ENCODE measurements around the gene RBM47.

RBM47 gene

DNA sequence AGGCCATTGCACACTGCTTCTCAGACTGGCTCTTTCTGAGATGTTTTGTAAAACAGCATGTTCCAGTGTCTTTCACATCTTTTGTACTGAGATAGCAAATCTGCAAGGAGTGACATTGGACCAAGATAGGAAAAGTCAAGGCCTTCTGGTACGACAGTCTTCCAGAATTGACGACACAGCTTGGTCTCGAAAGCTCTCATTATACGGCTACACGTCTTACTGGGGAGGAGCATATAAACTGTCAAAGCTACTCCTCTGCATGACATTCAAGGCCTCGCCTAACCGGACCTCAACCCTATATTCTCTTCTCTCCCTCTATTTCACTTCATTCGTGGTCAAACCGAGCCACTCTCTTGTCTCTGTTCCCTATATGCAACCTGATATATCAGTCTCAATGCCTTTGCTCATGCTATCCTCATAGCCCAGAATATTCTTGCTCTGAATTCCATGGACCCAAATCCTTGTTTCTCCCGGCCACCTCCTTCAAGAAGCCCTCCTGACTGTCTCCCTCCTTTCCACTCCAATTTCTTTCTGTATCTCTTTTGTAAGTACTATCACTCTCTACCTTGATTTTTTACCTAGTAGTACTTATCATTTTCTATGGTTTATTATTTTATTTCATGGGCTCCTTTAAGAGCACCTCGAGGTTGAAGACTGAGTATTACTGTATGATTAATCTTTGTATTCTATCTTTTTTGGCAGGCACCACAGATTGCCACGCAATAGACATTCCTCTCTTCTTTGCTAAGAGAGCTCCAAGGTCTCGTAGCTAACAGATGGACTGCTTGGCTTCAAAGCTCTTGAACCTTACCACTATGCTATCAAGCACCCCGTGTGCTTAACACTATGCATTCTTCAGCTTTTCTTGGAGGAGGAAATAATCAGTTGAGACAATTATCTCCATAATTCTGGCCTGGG, 35.1 kb downstream of the RBM47 start:
- DNase-seq (ENCODE audit: low read depth), result no peak
- TF ChIP-seq, protein P1, sequence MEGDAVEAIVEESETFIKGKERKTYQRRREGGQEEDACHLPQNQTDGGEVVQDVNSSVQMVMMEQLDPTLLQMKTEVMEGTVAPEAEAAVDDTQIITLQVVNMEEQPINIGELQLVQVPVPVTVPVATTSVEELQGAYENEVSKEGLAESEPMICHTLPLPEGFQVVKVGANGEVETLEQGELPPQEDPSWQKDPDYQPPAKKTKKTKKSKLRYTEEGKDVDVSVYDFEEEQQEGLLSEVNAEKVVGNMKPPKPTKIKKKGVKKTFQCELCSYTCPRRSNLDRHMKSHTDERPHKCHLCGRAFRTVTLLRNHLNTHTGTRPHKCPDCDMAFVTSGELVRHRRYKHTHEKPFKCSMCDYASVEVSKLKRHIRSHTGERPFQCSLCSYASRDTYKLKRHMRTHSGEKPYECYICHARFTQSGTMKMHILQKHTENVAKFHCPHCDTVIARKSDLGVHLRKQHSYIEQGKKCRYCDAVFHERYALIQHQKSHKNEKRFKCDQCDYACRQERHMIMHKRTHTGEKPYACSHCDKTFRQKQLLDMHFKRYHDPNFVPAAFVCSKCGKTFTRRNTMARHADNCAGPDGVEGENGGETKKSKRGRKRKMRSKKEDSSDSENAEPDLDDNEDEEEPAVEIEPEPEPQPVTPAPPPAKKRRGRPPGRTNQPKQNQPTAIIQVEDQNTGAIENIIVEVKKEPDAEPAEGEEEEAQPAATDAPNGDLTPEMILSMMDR (IDR thresholded peaks at IDR 0.05; ENCODE audit: insufficient read depth, low read depth, low read length, missing control alignments), result no peak

DNA sequence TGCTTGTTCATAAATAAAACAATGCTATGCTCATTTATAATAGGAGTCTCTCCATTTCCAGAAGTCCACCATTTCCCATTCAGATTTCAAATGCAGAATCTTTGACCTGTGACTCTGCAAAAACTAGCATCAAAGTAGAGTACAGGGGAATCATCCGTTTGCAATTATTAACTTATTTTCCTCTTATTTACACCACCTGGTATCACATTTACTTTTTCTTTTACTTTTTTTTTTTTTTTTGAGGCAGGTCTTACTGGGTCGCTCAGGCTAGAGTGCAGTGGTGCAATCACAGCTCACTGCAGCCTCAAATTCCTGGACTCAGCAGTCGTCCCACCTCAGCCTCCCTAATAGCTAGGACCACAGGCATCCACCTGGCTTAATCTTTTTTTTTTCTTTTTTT, 37.6 kb downstream of the RBM47 start:
- DNase-seq (ENCODE audit: low read depth), result no peak
- H3K4me3 ChIP-seq (ENCODE audit: low read depth, low read length), result no peak overlapping the region
- TF ChIP-seq, protein P1 (IDR thresholded peaks at IDR 0.05; ENCODE audit: insufficient read depth, low read depth, low read length, missing control alignments), result no peak

More for the DNA sequence above, 35.1 kb downstream of the RBM47 start:
- H3K4me3 ChIP-seq (ENCODE audit: low read depth, low read length), result no peak overlapping the region

DNA sequence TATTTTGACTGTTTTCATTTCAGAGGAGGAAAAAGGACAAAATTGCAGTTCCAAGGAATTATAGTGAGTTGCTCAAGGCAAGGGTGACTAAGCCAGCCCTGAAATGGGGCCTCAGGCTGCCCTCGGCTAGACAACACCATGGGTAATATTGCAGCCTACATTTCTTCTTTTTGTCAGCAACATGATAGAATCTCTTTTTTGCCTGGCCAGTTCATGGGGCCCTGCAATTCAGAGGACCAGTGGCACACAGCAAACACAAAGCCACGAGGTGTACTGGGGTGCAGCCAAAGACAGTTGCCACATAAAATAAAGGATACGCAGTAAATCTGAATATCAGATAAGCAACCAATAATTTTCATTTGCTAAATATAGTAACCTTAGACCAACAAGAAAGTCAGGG, 41.8 kb downstream of the RBM47 start:
- H3K4me3 ChIP-seq (ENCODE audit: low read depth, low read length), result no peak overlapping the region
- TF ChIP-seq, protein P1 (IDR thresholded peaks at IDR 0.05; ENCODE audit: insufficient read depth, low read depth, low read length, missing control alignments), result no peak
- no peak for DNase-seq (ENCODE audit: low read depth)

DNA sequence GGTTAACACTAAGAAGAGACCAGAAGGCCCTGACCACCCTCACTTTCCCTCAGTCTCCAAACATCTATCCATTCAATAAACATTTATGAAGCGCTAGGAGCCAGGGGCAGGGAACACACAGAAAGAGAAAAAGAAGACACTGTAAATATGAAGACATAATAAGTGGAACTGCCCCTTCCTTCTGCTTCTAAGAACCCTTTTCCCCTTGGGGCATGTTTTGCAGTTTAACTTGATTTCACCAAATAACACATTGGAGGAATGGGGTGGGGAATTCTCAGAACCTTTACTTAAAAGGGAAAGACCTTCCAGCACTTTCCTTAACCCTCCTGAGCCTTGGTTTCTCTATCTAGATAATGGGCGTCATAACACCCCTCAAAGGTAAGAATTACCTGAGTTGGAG, 42.3 kb downstream of the RBM47 start:
- H3K4me3 ChIP-seq (ENCODE audit: low read depth, low read length), result no peak overlapping the region
- TF ChIP-seq, protein P1 (IDR thresholded peaks at IDR 0.05; ENCODE audit: insufficient read depth, low read depth, low read length, missing control alignments), result no peak
- no peak for DNase-seq (ENCODE audit: low read depth)

DNA sequence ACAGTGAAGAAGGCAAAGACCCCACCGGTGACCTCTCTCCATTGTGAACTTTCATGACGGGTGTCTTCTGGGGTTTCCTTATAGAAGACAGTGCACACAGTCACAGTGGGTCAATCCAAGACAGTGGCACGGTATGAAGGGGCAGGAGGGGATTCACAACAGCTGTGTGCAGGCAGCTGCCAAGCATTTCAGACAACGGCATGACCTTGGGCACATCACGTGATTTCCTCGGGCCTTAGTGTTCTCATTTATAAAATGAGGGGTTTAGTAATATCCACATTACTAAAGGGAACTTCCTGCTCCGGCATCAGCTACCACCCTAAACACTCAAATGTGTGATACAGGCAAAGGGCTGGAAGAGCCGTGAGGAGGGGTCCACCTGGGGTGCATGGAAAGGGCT, 42.9 kb downstream of the RBM47 start:
- no peak for DNase-seq (ENCODE audit: low read depth)
- TF ChIP-seq, protein P1 (IDR thresholded peaks at IDR 0.05; ENCODE audit: insufficient read depth, low read depth, low read length, missing control alignments), result no peak
- no peak overlapping the region for H3K4me3 ChIP-seq (ENCODE audit: low read depth, low read length)

DNA sequence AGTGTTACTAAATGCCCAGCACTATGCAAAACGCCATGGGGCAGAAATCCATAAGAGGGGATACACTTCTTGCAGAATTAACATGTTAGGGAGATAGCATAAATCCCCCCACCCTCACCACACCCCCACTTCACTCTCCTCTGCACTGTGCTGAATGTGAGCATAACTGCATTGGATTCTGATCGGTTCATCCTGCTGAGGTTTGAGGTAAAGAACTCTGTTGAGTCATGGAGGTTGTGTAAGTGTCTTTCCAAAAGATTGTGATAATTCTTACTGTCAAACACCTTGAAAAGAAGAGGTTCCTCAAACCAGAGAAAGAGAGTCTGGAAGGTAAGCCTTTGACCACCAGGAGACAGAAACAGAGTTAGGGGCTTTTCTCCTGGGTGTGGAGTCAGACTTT, 43.6 kb downstream of the RBM47 start:
- no peak overlapping the region for H3K4me3 ChIP-seq (ENCODE audit: low read depth, low read length)
- DNase-seq (ENCODE audit: low read depth), result no peak
- TF ChIP-seq, protein P1 (IDR thresholded peaks at IDR 0.05; ENCODE audit: insufficient read depth, low read depth, low read length, missing control alignments), result no peak
